ENCODE data around the gene SIGMAR1.
A peak's percentile ranks its signal among the peaks of the same experiment; 100 is the strongest.

Gene SIGMAR1

DNA sequence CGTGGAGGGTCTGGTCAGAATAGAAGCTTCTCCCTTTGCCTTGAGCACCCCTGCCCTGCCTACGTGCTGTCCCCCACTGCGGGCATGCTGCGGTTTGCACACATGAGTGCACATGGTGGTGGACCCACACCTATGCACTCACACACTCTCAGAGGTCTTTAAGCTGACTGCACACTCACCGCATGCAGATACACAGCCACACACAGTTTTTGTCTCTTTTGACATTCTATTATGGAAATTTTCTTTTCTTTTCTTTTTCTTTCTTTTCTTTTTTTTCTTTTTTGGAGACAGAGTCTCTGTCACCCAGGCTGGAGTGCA, 8.1 kb downstream of the SIGMAR1 start:
- DNase-seq: no peak

DNA sequence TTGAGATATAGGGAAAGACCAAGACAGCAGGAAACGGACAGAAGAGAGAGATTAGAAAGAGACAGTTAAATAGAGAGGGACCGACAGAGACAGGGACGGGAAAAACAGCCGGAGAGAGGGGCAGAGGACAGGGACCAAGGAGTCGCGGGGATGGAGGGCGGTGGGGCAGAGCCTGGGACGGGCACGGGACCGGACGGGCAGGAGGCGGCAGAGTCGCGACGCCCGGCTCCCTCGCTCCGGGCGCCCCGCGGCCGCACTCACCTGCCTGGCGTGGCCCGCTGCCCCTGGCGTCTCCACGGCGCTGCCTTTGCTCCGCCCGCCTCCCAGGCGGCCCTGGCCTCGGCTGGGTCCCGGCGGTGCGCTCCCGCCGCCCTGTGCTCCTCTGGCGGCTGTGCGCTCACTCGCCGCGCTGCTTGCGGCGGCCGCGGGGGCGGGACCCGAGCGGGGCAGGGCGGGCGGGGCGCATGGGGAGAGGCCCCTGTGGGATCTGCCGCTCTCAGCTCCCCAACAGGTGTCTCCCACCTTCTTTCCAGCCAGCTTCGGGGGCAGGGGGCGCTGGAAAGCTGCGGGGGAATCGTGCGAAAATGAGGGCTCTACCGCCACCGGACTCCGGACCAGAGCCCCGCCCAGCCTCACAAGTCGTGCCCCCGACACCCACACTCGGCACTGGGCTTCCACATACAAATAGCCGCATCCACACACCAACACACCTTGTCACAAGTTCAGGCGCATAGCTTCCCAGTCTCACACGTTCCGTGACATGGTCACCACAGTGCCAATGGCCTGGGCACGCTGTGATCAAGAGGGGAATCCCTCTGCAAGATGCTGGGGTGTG, 8.7 kb downstream of the SIGMAR1 start, which contains the start of gene ARID3C:
Gene ARID3C, minus strand, starts transcription at position 411 of the 835 bp plus-strand sequence. CDS start 1,052 bp downstream, outside the sequence.
- DNase-seq: no peak

DNA sequence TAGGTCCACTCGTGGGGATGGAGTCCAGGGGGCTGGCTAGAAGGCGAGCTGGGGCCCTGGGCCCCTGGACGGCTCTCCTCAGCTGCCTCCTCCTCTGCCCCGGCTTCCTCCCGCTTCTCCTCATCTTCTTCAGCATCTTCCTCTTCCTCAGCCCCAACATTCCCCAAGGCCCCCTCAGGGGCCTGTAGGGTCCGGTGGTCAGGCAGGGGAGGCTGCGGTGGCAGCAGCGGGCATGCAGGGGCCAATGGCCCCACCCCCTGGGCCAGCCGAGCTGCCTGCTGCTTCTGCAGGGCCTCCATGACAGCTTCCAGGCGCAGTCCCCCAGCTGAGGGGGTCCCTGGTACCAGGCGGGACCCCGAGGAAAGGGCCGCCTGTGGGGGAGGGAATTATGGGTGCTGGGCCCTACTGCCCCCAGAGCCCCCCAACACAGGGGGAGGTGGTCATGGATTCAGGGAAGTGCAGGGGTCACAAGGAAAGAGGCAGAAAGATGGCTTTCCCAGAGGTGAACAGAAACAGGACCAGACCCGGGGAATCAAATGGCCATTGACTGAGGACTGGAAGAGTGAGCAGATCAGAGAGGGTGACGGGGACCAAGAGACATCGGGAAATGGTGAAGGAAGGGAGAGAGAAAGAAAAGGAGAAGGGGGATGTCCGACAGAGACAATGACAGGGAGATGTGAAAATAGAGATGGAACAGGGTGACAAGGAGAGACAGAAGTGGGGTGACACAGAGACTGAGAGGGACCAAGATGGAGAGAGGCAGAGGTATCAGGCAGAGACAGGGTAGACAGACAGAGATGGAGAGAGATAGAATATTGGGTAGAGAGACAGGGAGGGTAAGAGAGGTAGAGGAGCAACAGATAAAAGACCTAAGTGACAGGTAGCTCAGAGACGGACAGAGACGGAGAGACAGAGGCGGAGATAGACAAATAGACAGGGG, 9.6 kb downstream of the SIGMAR1 start:
- DNase-seq: no peak

DNA sequence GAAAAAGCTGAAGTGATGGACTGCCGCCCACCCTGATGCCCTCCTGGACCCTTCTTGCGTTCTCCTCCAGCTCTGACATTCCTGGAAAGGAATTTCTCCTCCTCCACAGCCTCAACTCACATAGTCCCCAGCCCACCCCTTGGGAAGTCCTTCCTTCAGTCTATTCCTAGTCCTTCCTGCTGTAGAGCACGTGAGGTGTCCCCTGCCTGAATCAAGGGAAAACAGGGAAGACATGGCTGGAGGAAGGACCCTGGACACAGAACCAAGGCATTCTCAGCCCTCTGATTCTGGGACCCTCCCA, 12.5 kb downstream of the SIGMAR1 start:
- DNase-seq: no peak

DNA sequence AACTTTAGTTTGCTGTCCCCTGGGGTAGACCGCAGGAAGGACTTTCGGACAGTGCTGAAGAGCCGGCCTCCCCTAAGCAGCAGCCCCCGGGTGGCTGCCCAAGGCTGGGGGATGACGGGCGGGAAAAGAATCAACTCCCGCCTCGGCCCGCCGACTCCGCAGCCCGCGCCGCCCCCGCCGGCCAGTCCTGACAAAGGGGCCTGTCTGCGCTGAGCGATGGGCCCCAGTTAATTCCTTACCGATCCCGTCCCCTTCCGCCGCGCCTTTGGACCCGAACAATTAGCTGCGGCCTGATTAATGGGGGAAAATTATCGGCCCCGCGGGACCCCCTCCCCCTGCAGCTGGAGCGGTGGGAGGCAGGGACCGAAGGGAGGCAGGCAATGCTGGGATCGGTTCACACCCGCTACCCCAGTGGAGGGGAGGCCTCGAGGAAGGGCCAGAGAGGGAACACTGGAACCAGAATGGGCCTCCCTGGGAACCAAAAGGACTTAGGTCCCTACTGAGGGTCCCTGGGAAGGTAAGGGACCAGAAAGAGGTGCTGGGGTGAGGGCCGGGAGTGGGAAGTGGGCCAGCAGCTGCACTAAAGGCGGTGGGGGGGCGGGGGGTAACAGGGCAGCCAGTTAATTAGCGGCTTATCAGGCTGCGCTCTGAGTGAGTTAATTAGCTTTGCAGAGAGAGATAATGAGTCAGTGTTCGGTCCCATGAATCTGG, 13.0 kb downstream of the SIGMAR1 start:
- DNase-seq: no peak

DNA sequence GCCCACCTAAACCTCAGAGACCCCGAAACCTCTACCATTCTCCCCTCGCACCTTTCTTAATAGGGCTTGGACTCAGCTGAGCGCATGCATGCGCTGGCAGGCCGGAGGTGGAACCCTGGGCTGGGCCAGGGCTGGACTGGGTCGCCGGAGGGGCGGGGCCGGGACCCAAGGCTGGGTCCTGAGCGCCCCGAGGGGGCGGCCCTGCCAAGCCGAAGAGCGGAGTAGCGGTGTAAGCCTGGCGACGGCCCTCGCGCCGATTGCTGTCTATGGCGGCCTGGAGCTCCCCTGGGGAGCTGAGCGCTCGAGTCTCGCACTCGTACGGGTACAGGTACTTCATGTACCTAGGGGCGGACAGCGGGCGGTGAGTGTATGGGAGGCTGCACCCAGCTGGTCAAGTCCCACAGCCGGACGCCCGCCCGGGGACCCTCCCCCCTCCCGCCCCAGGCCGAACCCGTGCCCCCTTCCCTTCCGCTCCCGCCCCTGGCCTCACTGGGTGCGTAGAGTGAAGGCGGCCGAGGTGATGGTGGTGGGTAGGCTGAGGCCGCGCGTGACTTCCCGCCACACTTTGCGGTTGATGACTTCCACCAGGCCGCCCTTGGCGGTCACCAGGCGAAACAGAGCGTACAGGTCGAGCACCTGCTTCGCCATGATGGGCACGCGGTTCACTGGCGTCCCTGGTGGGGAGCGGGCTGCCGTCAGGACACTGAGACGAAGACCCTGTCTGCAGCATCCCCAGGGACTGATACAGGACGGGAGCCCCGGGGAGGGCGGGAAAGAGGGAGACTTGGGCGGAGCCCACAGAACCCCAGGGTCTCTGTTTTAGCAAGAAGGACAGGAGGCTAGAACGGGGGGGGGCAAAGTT, 14.0 kb downstream of the SIGMAR1 start:
- DNase-seq: no peak

DNA sequence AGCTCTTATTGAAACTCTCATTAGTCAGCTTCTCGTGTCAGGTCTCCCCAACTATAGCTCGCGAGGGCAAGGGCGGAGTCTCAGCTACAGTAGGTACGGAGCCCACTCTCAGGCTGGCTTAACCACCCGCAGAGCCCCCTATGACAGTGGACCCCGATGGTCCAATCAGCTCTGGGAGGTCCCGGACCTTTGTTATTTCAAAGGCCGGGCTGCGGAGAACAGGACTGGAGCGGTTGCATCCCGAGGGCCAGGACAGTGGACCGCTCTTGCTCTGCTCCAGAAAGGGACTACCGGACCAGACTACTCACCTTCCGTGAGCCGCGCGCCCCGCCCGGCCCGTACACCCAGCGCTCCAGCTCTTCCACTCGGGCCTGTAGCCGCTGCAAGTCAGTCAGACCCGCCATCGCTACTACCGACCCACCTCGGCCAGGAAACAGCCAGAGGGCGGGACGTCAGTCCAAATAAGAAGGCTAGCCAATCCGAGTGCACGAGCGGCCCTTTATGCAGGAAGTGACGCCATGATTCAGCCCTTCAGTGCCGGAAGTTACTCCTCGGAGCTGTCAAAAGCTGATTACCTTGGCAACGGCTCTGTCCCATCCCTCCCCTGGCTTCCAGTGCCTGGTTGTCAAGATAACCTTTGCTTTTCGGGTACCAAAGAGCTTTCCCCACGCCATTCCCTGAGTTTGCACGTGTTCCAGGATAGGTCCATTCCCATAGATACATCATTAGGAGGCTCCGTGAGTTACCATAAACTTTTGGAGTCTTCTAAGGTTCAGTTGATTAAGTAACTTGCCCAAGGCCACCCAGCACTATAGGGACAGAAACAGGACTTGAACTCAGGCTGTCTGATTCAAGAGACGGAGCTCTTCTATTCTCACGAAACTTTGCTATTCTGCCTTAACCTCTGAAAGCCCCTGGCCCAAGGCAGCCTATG, 17.3 kb downstream of the SIGMAR1 start, which contains the start of gene DCTN3:
Gene DCTN3, minus strand, starts transcription at position 435 of the 934 bp plus-strand sequence. Its CDS starts 31 bp downstream, at position 404.
- peak; percentile 96 for DNase-seq

DNA sequence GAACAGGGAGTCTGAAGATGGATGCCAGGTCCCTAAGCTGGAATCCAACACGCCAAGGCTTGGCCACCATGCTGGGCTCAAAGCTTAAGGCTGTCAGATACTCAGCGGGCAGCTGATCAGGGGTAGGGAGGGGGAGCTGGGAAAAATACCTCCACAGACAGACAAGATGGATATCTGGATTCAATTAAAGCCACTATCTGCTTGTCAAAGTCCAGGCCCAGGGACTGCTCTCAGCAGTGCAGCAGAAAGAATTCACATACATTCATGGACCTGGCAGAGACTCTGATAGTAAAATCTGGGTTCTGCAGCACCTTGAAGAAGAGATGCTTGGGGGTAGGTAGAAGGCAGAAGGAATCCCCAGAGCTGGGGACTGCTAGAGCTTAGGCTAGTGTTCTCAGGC, 22.5 kb downstream of the SIGMAR1 start:
- no peak for DNase-seq

DNA sequence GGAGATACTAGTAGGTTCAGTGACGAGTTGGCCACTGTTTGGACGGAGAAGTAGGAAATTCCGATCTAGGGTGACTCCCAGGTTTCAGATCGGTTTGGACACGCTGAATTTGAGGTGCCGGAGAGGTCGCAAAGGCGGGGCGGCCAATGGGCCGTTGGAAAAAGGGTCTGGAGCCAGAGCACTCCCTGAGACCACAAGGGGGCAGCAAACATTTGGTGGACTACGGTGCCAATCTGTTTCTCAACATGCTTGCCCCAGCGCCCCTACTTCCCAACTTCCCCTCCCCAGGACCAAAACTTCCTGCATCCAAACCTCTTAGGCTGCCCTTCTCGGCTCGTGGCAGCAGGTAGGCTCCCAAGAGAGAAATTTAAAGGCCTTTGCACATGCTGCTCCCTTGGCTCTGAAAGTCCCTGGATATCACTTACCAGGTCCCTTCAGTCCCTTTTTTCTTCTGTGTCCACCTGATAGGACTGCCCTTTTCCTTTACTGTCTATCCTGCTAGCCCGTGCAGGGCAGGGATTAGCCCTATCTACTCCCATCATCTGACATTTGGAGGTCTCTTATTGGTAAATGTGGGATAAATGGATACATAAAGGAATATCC, 24.7 kb downstream of the SIGMAR1 start:
- DNase-seq: peak; percentile 77

DNA sequence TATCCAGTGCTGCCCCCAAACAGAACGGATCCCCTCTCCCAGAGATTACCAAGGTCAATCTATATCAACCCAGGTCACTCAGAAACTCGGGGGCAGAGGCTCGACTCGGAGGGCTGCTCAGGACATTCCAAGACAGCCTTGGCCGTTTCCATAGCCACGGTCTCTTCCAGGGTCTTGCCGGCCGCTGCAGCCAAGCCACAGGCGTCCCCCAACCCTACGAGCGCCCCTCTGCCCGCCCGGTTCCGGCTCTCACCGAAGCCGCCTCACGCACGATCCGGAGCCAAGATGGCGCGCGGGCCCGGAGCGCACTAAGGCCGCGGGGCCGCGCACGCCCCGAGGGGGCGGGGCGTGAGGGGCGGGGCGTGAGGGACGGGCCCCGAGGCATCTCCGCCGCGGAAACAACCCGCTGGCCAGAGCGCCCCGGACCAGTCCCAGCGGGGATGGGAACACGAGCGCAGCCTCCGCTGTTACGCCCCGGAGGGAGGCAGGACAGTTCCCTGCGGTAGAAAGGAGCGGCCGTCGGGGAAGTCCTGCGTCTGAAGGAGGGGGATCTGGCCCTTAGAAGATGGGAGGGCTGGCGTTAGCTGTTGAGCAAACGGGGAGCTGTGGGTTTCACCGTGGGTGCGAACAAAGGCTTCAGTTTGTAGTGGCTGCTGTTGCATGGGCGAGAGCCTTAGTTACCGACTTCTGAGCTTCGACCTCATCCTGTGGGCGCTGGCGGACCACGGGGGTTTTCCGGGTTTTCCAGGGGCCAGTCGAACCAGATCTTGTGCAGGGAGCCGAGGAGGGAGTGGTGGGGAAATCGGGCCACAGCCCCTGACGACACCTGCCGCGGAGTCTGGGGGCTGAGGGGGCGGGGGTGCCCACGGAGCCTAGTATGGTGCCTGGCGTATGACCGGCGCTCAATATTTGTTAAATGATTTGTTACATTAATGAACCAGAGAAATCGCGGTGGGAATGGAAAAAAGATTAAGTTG, 25.5 kb downstream of the SIGMAR1 start, which contains the start of gene RPP25L:
Gene RPP25L, minus strand, starts transcription at position 287 of the 977 bp plus-strand sequence. CDS start 801 bp downstream, outside the sequence.
- DNase-seq: peak; percentile 31

DNA sequence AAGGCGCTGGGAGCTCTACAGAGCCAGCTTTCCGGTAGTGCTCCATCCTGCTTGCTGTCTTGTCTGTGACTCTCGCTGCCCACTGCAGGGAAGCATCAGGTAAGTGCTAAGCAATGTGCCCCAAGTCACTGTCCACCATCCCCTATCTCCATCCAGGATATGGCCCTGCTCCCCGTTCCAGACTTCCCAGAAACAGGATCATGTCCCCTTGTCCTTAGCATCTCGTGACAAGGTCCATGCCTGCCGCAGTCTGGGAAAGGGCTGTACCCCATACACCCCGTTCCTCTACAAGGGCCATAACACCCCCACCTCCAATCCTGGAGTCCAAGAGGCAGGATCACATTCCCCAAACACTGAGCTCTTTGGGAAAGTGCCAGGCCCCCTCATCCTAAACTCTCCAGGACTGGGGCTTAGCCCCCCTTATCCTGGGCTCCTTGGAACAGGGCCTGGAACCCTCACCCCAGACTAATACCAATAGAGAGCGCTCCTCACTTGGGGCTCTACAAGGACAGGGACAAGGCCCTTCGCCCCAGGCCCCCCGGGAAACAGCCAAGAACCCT, 26.3 kb downstream of the SIGMAR1 start:
- DNase-seq: no peak

DNA sequence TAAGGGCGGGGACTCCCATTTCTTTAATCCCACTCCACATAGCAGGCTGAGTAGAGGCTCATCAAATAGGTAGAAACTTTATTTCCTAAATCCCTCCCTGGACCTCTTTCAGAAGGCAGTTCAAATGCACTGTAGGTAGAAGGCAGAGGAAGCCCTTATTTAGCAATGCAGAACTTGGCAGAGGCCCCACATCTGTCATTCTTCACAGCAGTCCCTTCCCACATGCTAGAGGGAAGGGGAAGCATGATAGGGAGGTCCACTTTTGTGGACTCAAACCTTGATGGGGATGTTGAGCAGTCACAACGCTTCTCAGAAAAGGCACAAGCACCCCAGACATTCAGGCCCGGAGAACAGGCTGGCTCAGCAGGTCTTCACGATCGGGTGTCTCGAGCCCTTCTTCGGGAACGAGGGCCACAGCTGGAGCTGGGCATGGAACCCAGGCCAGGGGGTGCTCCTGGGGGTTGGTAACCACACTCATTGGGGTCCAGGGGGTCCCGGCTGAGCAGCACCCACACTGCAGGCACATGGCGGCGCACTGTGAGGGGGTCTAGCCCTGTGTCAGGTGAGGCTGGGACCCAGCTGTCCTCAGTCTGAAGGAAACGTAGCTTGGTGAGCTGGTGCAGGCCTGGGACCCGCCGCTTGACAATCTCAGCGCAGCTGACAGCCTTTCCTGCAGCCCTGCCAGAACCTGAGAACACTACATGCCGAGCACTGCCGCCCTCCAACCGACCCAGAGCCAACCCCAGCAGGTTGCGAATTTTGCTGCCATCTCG, 27.0 kb downstream of the SIGMAR1 start:
- DNase-seq: no peak

DNA sequence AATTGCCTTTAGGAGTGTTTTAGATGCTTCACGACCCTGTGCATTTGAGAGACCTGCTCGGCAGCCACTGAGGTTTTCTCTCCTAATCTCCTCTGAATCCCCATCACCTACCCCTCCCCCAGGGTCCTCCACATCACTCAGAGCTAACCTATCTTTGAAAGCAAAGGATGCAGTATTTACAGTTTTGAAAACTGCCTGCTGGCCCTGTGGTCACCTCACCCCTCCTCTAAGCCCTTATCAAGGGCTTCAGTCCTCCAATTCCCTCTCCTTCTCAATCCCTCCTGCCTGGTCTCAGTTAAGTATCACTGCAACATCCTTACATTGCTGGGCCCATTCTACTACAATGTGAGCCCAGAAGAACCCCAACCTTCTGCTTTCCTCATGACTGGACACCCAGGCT, 30.3 kb downstream of the SIGMAR1 start:
- no peak for DNase-seq

DNA sequence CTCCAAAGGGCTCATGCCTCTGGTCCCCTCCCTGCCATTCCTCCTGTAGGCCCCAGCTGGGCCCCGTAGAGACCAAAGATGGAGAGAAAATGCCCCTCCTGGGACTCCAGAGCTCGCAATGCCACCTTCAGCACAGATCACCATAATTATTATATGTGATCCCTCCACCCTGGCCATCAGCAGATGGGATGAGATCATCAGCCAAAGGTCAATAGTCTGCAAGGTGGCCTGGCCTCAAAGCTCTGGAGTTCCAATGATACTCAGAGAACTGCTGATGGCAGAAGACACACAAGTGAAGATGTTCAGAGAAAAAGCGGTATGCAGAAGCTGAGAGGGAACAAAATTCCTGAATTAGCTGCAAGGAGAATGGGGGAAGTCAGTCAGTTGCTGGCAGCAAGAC, 30.7 kb downstream of the SIGMAR1 start:
- DNase-seq: no peak

DNA sequence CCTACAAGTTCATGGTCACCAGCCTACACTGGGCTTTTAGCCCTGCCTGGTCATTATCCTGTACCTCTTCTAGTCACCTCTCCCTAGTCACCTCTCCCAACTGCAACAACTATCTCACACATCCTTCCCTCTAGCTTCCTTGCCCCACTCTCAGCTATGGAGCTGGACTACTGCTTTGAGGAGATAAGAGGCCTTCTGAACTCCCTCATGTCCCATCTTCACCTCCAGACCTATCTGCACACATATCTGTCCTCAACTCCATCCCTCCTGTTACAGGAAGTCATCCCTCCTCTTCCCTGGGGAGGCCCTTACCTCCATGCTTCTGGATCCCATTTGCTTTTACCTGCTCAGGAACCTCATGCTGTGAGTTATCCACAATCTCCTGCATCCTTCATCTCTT, 31.4 kb downstream of the SIGMAR1 start:
- no peak for DNase-seq

DNA sequence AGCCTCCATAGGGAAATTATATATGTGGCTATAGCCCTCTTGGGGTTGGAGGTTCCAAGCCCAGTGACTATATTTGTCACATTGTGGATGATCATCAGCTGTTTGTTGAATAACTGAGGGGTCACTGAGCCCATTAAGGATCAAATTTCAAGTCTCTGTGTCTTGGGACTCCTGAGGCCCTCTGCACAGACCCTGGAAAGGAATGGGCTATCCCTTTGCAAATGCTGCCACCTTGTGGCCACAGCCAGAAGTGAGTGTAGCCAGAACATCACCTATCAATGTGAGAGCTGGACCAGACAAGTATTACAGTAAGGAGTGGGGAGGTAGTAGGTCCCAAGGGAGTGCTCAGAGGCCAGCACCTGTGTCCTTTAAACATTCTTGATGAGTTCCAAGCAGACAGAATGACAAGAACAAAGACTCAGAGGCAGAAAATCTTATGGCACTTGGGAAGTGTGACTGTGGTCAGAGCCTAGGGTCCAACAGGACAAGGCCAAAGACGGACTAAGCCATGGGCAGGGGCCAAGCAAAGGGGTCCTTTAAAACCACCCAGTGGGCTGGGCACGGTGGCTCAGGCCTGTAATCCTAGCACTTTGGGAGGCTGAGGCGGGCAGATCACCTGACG, 33.9 kb downstream of the SIGMAR1 start:
- peak; percentile 69 for DNase-seq

DNA sequence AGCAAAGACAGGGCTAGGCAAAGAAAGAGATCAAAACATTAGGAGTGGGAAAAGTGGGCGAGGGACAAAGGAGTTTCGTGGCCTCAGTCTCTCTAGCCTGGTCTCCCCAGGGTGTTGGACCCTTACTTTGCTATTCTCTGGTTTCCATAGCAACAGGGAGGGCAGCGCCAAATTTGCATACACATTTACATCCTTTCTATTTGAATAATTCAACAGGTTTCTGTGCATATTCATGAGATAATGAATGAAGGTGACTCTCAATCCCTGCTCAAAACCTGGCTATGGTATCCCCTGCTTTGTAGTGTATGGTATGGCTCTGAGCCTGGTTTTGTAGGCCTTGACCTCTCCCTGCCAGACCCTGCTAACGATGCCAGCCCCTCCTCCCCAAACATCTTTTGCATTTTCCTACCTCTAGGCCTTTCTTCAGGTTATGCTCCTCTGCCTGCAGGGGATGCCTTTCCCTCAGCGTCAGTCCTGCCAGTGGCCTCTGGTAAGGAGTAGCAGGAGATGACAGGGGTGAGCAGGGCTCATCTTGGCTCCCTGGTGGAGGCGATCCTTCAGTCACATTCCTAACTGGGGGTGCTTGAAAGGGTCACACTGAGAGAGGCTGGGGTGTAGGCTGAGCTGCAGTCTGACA, 35.5 kb downstream of the SIGMAR1 start:
- no peak for DNase-seq
